Hematopoietic multipotent progenitor cell treated with erythropoietin and hydrocortisone succinate and interleukin-3 and kit ligand, for 15 days (in vitro differentiated cells): Measurements from ENCODE around the gene RAPGEF5.
"Not testable (repeated sequence)": the region's sequence is repeated elsewhere in the genome, so short reads cannot be mapped to it uniquely, and the experiment has no call there.

Source experiments
- DNase-seq: peaks from one replicate; pipeline ENCODE4 v3.0.0-alpha.2; 2015; ENCODE audit warnings: low spot score

The RAPGEF5 gene

GRCh38 chr7:22080219-22080618 lies 276.7 kb downstream of the RAPGEF5 start:
- not testable (repeated sequence) for DNase-seq

- DNase-seq: not testable (repeated sequence)
These were observed 278.1 kb downstream of the RAPGEF5 start for GRCh38 chr7:22078872-22079271.

DNA sequence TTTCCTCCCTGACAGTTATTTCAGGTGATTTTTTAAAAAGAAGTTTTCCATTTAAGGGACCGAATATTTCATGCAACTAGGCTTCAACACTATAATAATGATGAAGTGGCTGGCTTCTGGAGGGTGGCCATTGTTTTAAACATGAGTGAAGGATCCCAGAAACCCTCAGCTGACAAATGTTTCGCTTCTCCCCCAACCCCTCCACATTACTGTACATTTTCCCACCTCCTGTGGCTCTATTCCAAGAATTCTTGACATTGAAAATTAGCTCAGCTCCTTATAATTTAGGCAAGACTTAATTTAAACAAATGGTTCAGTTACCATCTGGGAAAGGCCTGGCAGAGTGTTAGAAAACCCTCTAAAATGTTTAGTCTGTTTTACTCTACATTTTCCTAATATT lies 281.4 kb downstream of the RAPGEF5 start:
- DNase-seq: no peak

DNA sequence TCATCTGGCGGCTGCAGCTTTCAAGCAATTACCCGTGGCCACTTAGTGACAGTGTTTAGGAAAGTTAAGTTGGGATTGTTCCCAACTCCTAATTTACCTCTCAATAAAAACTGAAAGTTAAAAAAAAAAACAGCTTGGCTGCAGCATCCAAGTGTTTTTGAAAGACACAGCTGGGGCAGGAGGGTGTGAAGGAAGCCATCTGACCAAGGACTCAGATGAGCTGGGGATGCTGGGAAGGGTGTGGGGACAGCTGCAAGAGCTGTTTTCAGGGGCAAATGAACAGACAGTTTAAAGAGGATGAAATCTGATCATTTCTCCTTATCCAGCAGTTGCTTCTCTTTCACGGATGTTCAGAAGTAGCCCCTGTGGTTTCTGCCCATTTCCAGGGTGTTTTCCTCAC lies 282.1 kb downstream of the RAPGEF5 start:
- DNase-seq: no peak
